T-cell (primary cell): ENCODE results near the gene ALG14. TPM values are rescaled to one million over a fixed set of nuclear protein-coding genes. Genes with fewer than 3 reads are reported as not detected.

ENCODE experiments used
- ATAC-seq, 4 experiments: fragments of 200-7000 bp in 3 of 4; fragments of 150-1000 bp in 1 of 4; cut with Tn5 transposase; replicated peaks in 1 of 4; 1 replicate in 3 of 4; 2 replicates in 1 of 4; pipeline ENCODE4 v1.10.0; 2021; ENCODE audit warnings: moderate library complexity in 3 of 4, mild to moderate bottlenecking in 2 of 4, moderate number of reproducible peaks in 1 of 4
- CTCF ChIA-PET, 2 donors: fragments of 300-600 bp; sonication (Branson Sonifier 250); formaldehyde crosslinking; loops; one replicate each; lab custom pipeline; 2022; ENCODE audit warnings: antibody characterized with exemption in 2 of 2; lab: Charles Lee
- POLR2A ChIA-PET, 2 donors: fragments of 300-600 bp; sonication (Branson Sonifier 250); formaldehyde crosslinking; loops; one replicate each; lab custom pipeline; 2022; ENCODE audit warnings: antibody characterized with exemption in 2 of 2; lab: Charles Lee
- DNase-seq, 35 experiments: peaks; one replicate each; pipeline versions ENCODE4 v3.0.0 to v3.0.0-alpha.2; 2013 to 2023
- H3K27ac ChIP-seq: one replicate; pipeline ENCODE4 v1.5.1; 2013; ENCODE audit warnings: low read length
- H3K27me3 ChIP-seq, 2 experiments: replicated peaks in 1 of 2; 1 replicate in 1 of 2; 2 replicates in 1 of 2; pipeline versions ENCODE4 v1.6.1 to v1.7.0; 2013; ENCODE audit warnings: low read length in 1 of 2, mixed read lengths in 1 of 2; ENCODE audit not compliant: control insufficient read depth in 2 of 2, insufficient read depth in 2 of 2; ENCODE audit errors: extremely low read depth in 1 of 2
- H3K36me3 ChIP-seq, 2 donors: 1 replicate in 1 of 2; 2 replicates in 1 of 2; pipeline versions ENCODE4 v1.6.1 to v1.7.0; 2013; ENCODE audit warnings: low read length in 1 of 2; ENCODE audit not compliant: control insufficient read depth in 2 of 2, insufficient read depth in 1 of 2; ENCODE audit errors: extremely low read depth in 1 of 2
- H3K4me1 ChIP-seq, 2 experiments: 1 replicate in 1 of 2; 2 replicates in 1 of 2; pipeline versions ENCODE4 v1.6.1 to v1.7.0; 2013; ENCODE audit warnings: low read length in 2 of 2, mixed read lengths in 1 of 2; ENCODE audit not compliant: insufficient read depth in 2 of 2, control insufficient read depth in 1 of 2; ENCODE audit errors: extremely low read depth in 1 of 2
- H3K4me3 ChIP-seq, 2 donors: 1 replicate in 1 of 2; 2 replicates in 1 of 2; pipeline versions ENCODE4 v1.5.1 to v1.7.0; 2013; ENCODE audit warnings: mild to moderate bottlenecking in 2 of 2, low read length in 1 of 2, moderate library complexity in 1 of 2; ENCODE audit not compliant: control insufficient read depth in 1 of 2; ENCODE audit errors: extremely low read depth in 1 of 2
- H3K9me3 ChIP-seq: 2 replicates; pipeline ENCODE4 v1.7.0; 2013
- H3K27ac Mint-ChIP-seq, 2 donors: one replicate each; pipeline ENCODE4 v1.8.0; 2020 to 2021; ENCODE audit warnings: mild to moderate bottlenecking in 2 of 2, mixed read lengths in 2 of 2
- H3K27me3 Mint-ChIP-seq, 2 donors: one replicate each; pipeline ENCODE4 v1.8.0; 2021 to 2022; ENCODE audit warnings: mixed read lengths in 2 of 2
- H3K36me3 Mint-ChIP-seq: one replicate; pipeline ENCODE4 v1.8.0; 2021; ENCODE audit warnings: mixed read lengths
- H3K4me1 Mint-ChIP-seq, 3 donors: one replicate each; pipeline ENCODE4 v1.8.0; 2020 to 2022; ENCODE audit warnings: mixed read lengths in 3 of 3, mild to moderate bottlenecking in 1 of 3
- H3K4me3 Mint-ChIP-seq, 3 donors: one replicate each; pipeline ENCODE4 v1.8.0; 2020 to 2022; ENCODE audit warnings: mild to moderate bottlenecking in 3 of 3, mixed read lengths in 3 of 3, moderate library complexity in 3 of 3
- H3K9me3 Mint-ChIP-seq, 3 donors: one replicate each; pipeline ENCODE4 v1.8.0; 2020 to 2022; ENCODE audit warnings: mixed read lengths in 3 of 3
- WGBS: methylation state at CpG from one replicate; pipeline ENCODE4 v1.1.5; 2013; ENCODE audit warnings: missing lambda C conversion rate; ENCODE audit not compliant: insufficient coverage; 5-methylcytosine and 5-hydroxymethylcytosine counted together
- total RNA-seq, 35 experiments: library from RNA in 6 of 35; stranded (reverse) in 6 of 35; fragments of 120-200 nt in 1 of 35; gene quantifications; one replicate each; pipeline versions ENCODE4 v1.2.1 to v1.2.4 and lab custom pipeline; 2013 to 2026

The ALG14 gene
- total RNA-seq, 5 donors from 2014 or later (not counting 1 experiment from before 2014, with no cell fraction given): 0.40 to 2.3 (median 1.7) TPM

- Histone ChIP-seq H3K27ac (no peak overlapping the region), H3K36me3 (no peaks in the 10 kb centered on the region), H3K27me3 (no peaks in the 10 kb centered on the region), H3K9me3 (no peaks in the 10 kb centered on the region), H3K4me3 (no peak overlapping the region), H3K4me1 (no peaks in the 10 kb centered on the region)
- no CpG with 5 or more reads among the region's 1 CpG for WGBS
- Mint-ChIP-seq H3K27me3 (no peaks in the 10 kb centered on the region), H3K4me3 (no peak overlapping the region), H3K27ac (no peak overlapping the region), H3K36me3 (peaks cover 30% of the 10 kb centered on the region), H3K9me3 (no peaks in the 10 kb centered on the region), H3K4me1 (no peaks in the 10 kb centered on the region)
- POLR2A ChIA-PET: no interaction called here
- CTCF ChIA-PET: no interaction called here
- DNase-seq (no peak), ATAC-seq (no peak)
Measured at GRCh38 chr1:95018602-95019369, 54.0 kb downstream of the ALG14 start.

- H3K27me3 Mint-ChIP-seq: no peaks in the 10 kb centered on the region
- ATAC-seq (no peak), DNase-seq (no peak)
- Histone ChIP-seq H3K36me3 (no peaks in the 10 kb centered on the region), H3K27me3 (no peaks in the 10 kb centered on the region), H3K4me3 (no peak overlapping the region), H3K27ac (no peak overlapping the region), H3K9me3 (no peaks in the 10 kb centered on the region), H3K4me1 (no peaks in the 10 kb centered on the region)
- H3K9me3 Mint-ChIP-seq: no peaks in the 10 kb centered on the region
- no peak overlapping the region for H3K27ac Mint-ChIP-seq
- no CpG with 5 or more reads among the region's 1 CpG for WGBS
- ChIA-PET CTCF (no interaction called here), POLR2A (no interaction called here)
- no peaks in the 10 kb centered on the region for H3K4me1 Mint-ChIP-seq
- H3K36me3 Mint-ChIP-seq: peaks cover 27% of the 10 kb centered on the region
- H3K4me3 Mint-ChIP-seq: no peak overlapping the region
Measured at GRCh38 chr1:95017775-95018174, 55.0 kb downstream of the ALG14 start.

- H3K36me3 ChIP-seq: no peaks in the 10 kb centered on the region
- Mint-ChIP-seq H3K27ac (no peak overlapping the region), H3K4me3 (no peak overlapping the region), H3K9me3 (no peaks in the 10 kb centered on the region), H3K4me1 (no peaks in the 10 kb centered on the region), H3K36me3 (peaks cover 27% of the 10 kb centered on the region), H3K27me3 (no peaks in the 10 kb centered on the region)
- WGBS: no CpG with 5 or more reads among the region's 3 CpGs
- no peaks in the 10 kb centered on the region for H3K4me1 ChIP-seq
- no peak for ATAC-seq
- no peaks in the 10 kb centered on the region for H3K27me3 ChIP-seq
- CTCF ChIA-PET: interaction anchor here in 1 of 2 donors (1.0 kb wide), 1 partner anchor 161 kb away, joined by 3 read pairs; no protein-coding TSS in a partner anchor
- no peak for DNase-seq
- no peak overlapping the region for H3K27ac ChIP-seq
- POLR2A ChIA-PET: no interaction called here
- no peaks in the 10 kb centered on the region for H3K9me3 ChIP-seq
- no peak overlapping the region for H3K4me3 ChIP-seq
Measured at GRCh38 chr1:95015076-95015475, 57.7 kb downstream of the ALG14 start.

- ATAC-seq: no peak
- DNase-seq: no peak
- no peaks in the 10 kb centered on the region for H3K4me1 ChIP-seq
- H3K27ac ChIP-seq: no peak overlapping the region
- H3K4me3 ChIP-seq: no peak overlapping the region
- H3K9me3 Mint-ChIP-seq: no peaks in the 10 kb centered on the region
- H3K27ac Mint-ChIP-seq: no peak overlapping the region
- H3K27me3 ChIP-seq: no peaks in the 10 kb centered on the region
- WGBS: no CpG with 5 or more reads among the region's 2 CpGs
- peaks cover 27% of the 10 kb centered on the region for H3K36me3 Mint-ChIP-seq
- no peaks in the 10 kb centered on the region for H3K4me1 Mint-ChIP-seq
- no peaks in the 10 kb centered on the region for H3K27me3 Mint-ChIP-seq
- ChIA-PET POLR2A (no interaction called here), CTCF (interaction anchor here (0.6 to 1.0 kb wide), 3 partner anchors 19 to 160 kb away, joined by 3 to 9 read pairs (median 3); no protein-coding TSS in a partner anchor)
- H3K9me3 ChIP-seq: no peaks in the 10 kb centered on the region
- no peaks in the 10 kb centered on the region for H3K36me3 ChIP-seq
- H3K4me3 Mint-ChIP-seq: no peak overlapping the region
Measured at GRCh38 chr1:95013950-95014574, 58.7 kb downstream of the ALG14 start.

- ATAC-seq (no peak), DNase-seq (no peak)
- H3K27me3 Mint-ChIP-seq: no peaks in the 10 kb centered on the region
- H3K4me1 ChIP-seq: no peaks in the 10 kb centered on the region
- no peak overlapping the region for H3K27ac ChIP-seq
- no peaks in the 10 kb centered on the region for H3K36me3 ChIP-seq
- H3K9me3 ChIP-seq: no peaks in the 10 kb centered on the region
- H3K36me3 Mint-ChIP-seq: peaks cover 30% of the 10 kb centered on the region
- WGBS: no CpG with 5 or more reads among the region's 3 CpGs
- CTCF ChIA-PET: no interaction called here
- no peak overlapping the region for H3K4me3 Mint-ChIP-seq
- no peaks in the 10 kb centered on the region for H3K27me3 ChIP-seq
- POLR2A ChIA-PET: no interaction called here
- no peaks in the 10 kb centered on the region for H3K4me1 Mint-ChIP-seq
- H3K27ac Mint-ChIP-seq: no peak overlapping the region
- H3K4me3 ChIP-seq: no peak overlapping the region
- H3K9me3 Mint-ChIP-seq: no peaks in the 10 kb centered on the region
Measured at GRCh38 chr1:95012389-95012788, 60.4 kb downstream of the ALG14 start.

- no peak for ATAC-seq
- H3K9me3 ChIP-seq: no peaks in the 10 kb centered on the region
- no peak for DNase-seq
- Mint-ChIP-seq H3K4me1 (no peaks in the 10 kb centered on the region), H3K4me3 (no peak overlapping the region), H3K36me3 (peaks cover 19% of the 10 kb centered on the region), H3K27me3 (no peaks in the 10 kb centered on the region), H3K27ac (no peak overlapping the region), H3K9me3 (no peaks in the 10 kb centered on the region)
- no peaks in the 10 kb centered on the region for H3K4me1 ChIP-seq
- H3K4me3 ChIP-seq: no peak overlapping the region
- CTCF ChIA-PET: no interaction called here
- H3K36me3 ChIP-seq: no peaks in the 10 kb centered on the region
- H3K27ac ChIP-seq: no peak overlapping the region
- POLR2A ChIA-PET: no interaction called here
- H3K27me3 ChIP-seq: no peaks in the 10 kb centered on the region
Measured at GRCh38 chr1:95010158-95010557, 62.6 kb downstream of the ALG14 start.
